Peyer's patch (tissue), 4 donors: ENCODE measurements around the gene SOD2. TPM values are rescaled to one million over a fixed set of nuclear protein-coding genes. Genes with fewer than 3 reads are reported as not detected.
"Not testable (repeated sequence)": the region's sequence is repeated elsewhere in the genome, so short reads cannot be mapped to it uniquely, and the experiment has no call there.

Experiments
- DNase-seq, 3 donors: peaks; one replicate each; pipeline ENCODE4 v3.0.0-alpha.2; 2017 to 2019
- H3K27ac ChIP-seq, 4 donors: fragments of 200-600 bp; sonication (generic); one replicate each; pipeline ENCODE4 v1.5.1; 2016 to 2019
- H3K27me3 ChIP-seq, 2 donors: fragments of 200-600 bp; sonication (generic); one replicate each; pipeline ENCODE4 v1.5.1; 2019
- H3K36me3 ChIP-seq, 3 donors: fragments of 200-600 bp; sonication (generic); one replicate each; pipeline ENCODE4 v1.5.1; 2016 to 2019
- H3K4me1 ChIP-seq, 4 donors: fragments of 200-600 bp; sonication (generic); one replicate each; pipeline ENCODE4 v1.5.1; 2016 to 2019
- H3K4me3 ChIP-seq, 4 donors: fragments of 200-600 bp; sonication (generic); 1 replicate in 3 of 4; 2 replicates in 1 of 4; pipeline ENCODE4 v1.5.1; 2016 to 2019; ENCODE audit warnings: mild to moderate bottlenecking in 1 of 4
- H3K9me3 ChIP-seq, 4 donors: fragments of 200-600 bp; sonication (generic); one replicate each; pipeline ENCODE4 v1.5.1; 2016 to 2019; ENCODE audit warnings: mild to moderate bottlenecking in 1 of 4
- CTCF ChIP-seq, 6 experiments: fragments of 450-650 bp in 4 of 6; fragments of 200-600 bp in 2 of 6; sonication (generic) in 1 of 6; IDR thresholded peaks; one replicate each; pipeline ENCODE4 v1.5.1; 2017 to 2019; ENCODE audit warnings: antibody characterized with exemption in 6 of 6, mild to moderate bottlenecking in 3 of 6, moderate library complexity in 1 of 6
- POLR2A ChIP-seq, 2 donors: fragments of 450-650 bp; IDR thresholded peaks; one replicate each; pipeline ENCODE4 v1.5.1; 2017; ENCODE audit warnings: antibody characterized with exemption in 2 of 2, mild to moderate bottlenecking in 2 of 2, moderate library complexity in 2 of 2
- total RNA-seq, 4 donors: library from RNA; depleted of rRNA; stranded (reverse); fragments of >200 nt; gene quantifications; one replicate each; pipeline ENCODE4 v1.1.0, GENCODE V29; 2016

SOD2 gene
- total RNA-seq, 4 donors from 2014 or later, result 85.0 to 156 (median 103) TPM

GRCh38 chr6:159679091-159680077 is 13.7 kb downstream of the SOD2 start:
- TF ChIP-seq CTCF (IDR thresholded peaks at IDR 0.05) (no peak), POLR2A (IDR thresholded peaks at IDR 0.05) (no peak)

GRCh38 chr6:159678574-159678973 is 14.5 kb downstream of the SOD2 start:
- H3K4me1 ChIP-seq, result no peaks in the 10 kb centered on the region
- H3K27me3 ChIP-seq, result no peaks in the 10 kb centered on the region
- no peak overlapping the region for H3K27ac ChIP-seq
- H3K36me3 ChIP-seq, result peaks cover 0 to 45% (median 0%) of the 10 kb centered on the region in 3 donors
- TF ChIP-seq POLR2A (IDR thresholded peaks at IDR 0.05) (no peak), CTCF (IDR thresholded peaks at IDR 0.05) (no peak)
- no peak for DNase-seq
- H3K9me3 ChIP-seq, result no peaks in the 10 kb centered on the region
- no peak overlapping the region for H3K4me3 ChIP-seq

More at GRCh38 chr6:159679091-159680077, 13.7 kb downstream of the SOD2 start:
- H3K9me3 ChIP-seq, result no peaks in the 10 kb centered on the region
- H3K4me1 ChIP-seq, result no peaks in the 10 kb centered on the region
- no peak overlapping the region for H3K27ac ChIP-seq
- peaks cover 0 to 53% (median 0%) of the 10 kb centered on the region in 3 donors for H3K36me3 ChIP-seq
- no peak for DNase-seq
- H3K27me3 ChIP-seq, result no peaks in the 10 kb centered on the region
- no peak overlapping the region for H3K4me3 ChIP-seq

GRCh38 chr6:159677506-159678165 is 15.4 kb downstream of the SOD2 start:
- Histone ChIP-seq H3K9me3 (no peaks in the 10 kb centered on the region), H3K27ac (no peak overlapping the region), H3K27me3 (no peaks in the 10 kb centered on the region), H3K36me3 (peaks cover 0 to 37% (median 0%) of the 10 kb centered on the region in 3 donors), H3K4me3 (no peak overlapping the region), H3K4me1 (no peaks in the 10 kb centered on the region)
- DNase-seq, result no peak
- no peak for TF ChIP-seq CTCF (IDR thresholded peaks at IDR 0.05)
- TF ChIP-seq POLR2A (IDR thresholded peaks at IDR 0.05), result no peak

- no peak for DNase-seq
- H3K27me3 ChIP-seq, result no peaks in the 10 kb centered on the region
- no peak for TF ChIP-seq CTCF (IDR thresholded peaks at IDR 0.05)
- no peak for TF ChIP-seq POLR2A (IDR thresholded peaks at IDR 0.05)
- peaks cover 0 to 31% (median 0%) of the 10 kb centered on the region in 3 donors for H3K36me3 ChIP-seq
- H3K4me3 ChIP-seq, result no peak overlapping the region
- H3K27ac ChIP-seq, result no peak overlapping the region
- H3K9me3 ChIP-seq, result no peaks in the 10 kb centered on the region
- no peaks in the 10 kb centered on the region for H3K4me1 ChIP-seq
Observed at GRCh38 chr6:159676890-159677505, 16.0 kb downstream of the SOD2 start.

GRCh38 chr6:159676236-159676635 is 16.8 kb downstream of the SOD2 start:
- H3K27me3 ChIP-seq, H3K4me3 ChIP-seq, H3K27ac ChIP-seq, H3K9me3 ChIP-seq, DNase-seq, H3K4me1 ChIP-seq: not testable (repeated sequence)
- H3K36me3 ChIP-seq, result peaks cover 0 to 26% (median 0%) of the 10 kb centered on the region in 3 donors
